Subcutaneous preadipocyte (primary cell): ENCODE measurements around the gene ORM2. TPM values are rescaled to one million over a fixed set of nuclear protein-coding genes. Genes with fewer than 3 reads are reported as not detected.

Source experiments
- total RNA-seq: library from RNA; depleted of rRNA; stranded (reverse); fragments of >200 nt; gene quantifications from 2 replicates; pipeline ENCODE4 v1.2.3, GENCODE V29; 2012

ORM2 gene
- total RNA-seq = not detected in 2 replicates

GRCh38 chr9:114329625-114330022 lies at the start of gene ORM2:
ORM2 (plus strand) TSS chr9:114329869; CDS start chr9:114329905, 36 bp downstream.

GRCh38 chr9:114322831-114323531 lies 6.7 kb upstream of the ORM2 start, which contains the start of gene ORM1:
ORM1 (plus strand) TSS chr9:114323098; CDS start chr9:114323134, 36 bp downstream.

Other genes with a start within 250 kb of the ORM2 start
- gene KIF12, start 230.6 kb upstream of the ORM2 start, total RNA-seq = not detected in 2 replicates
- 3.3 and 5.9 TPM in 2 replicates for gene COL27A1, start 174.3 kb upstream of the ORM2 start, total RNA-seq
- gene ORM1, start 6.8 kb upstream of the ORM2 start, total RNA-seq = not detected in 2 replicates
- gene AKNA, start 58.1 kb downstream of the ORM2 start, total RNA-seq = 4.8 and 6.8 TPM in 2 replicates
- gene WHRN, start 175.6 kb downstream of the ORM2 start, total RNA-seq = 0.73 and 0.78 TPM in 2 replicates